Uterus (tissue), 2 donors: ENCODE results near the gene SUGP1.

Experiments used
- POLR2A ChIP-seq, 2 donors: fragments of 450-650 bp; IDR thresholded peaks; one replicate each; pipeline ENCODE4 v1.6.1; 2016; ENCODE audit warnings: antibody characterized with exemption in 2 of 2, mild to moderate bottlenecking in 1 of 2, moderate library complexity in 1 of 2
- TF ChIP-seq, protein P1 (sequence below), 4 experiments: fragments of 200-600 bp in 2 of 4; fragments of 450-650 bp in 2 of 4; sonication (generic) in 2 of 4; IDR thresholded peaks; one replicate each; pipeline ENCODE4 v1.5.1; 2016 to 2019; ENCODE audit warnings: antibody characterized with exemption in 4 of 4, mild to moderate bottlenecking in 2 of 4, moderate library complexity in 1 of 4

DNA sequence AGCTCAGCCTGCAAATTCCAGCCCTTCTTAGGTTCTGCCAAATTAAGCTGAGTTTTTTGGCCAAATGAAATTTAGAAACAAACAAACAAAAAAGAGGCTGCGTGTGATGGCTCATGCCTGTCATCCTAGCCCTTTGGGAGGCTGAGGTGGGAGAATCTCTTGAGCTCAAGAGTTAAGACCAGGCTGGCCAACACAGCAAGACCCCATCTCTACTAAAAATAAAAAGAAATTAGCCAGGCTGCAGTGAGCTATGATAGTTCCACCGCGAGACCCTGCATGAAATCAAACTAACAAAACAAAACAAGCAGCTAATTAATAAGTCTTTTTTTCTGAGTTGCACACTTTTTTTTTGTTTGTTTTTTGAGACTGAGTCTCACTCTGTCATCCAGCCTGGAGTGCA lies 90.6 kb downstream of the SUGP1 start:
- TF ChIP-seq, protein P1, sequence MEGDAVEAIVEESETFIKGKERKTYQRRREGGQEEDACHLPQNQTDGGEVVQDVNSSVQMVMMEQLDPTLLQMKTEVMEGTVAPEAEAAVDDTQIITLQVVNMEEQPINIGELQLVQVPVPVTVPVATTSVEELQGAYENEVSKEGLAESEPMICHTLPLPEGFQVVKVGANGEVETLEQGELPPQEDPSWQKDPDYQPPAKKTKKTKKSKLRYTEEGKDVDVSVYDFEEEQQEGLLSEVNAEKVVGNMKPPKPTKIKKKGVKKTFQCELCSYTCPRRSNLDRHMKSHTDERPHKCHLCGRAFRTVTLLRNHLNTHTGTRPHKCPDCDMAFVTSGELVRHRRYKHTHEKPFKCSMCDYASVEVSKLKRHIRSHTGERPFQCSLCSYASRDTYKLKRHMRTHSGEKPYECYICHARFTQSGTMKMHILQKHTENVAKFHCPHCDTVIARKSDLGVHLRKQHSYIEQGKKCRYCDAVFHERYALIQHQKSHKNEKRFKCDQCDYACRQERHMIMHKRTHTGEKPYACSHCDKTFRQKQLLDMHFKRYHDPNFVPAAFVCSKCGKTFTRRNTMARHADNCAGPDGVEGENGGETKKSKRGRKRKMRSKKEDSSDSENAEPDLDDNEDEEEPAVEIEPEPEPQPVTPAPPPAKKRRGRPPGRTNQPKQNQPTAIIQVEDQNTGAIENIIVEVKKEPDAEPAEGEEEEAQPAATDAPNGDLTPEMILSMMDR (IDR thresholded peaks at IDR 0.05) = no peak
- TF ChIP-seq POLR2A (IDR thresholded peaks at IDR 0.05) = no peak
